ENCODE data around the gene CIITA.
"Not testable (repeated sequence)": the region's sequence is repeated elsewhere in the genome, so short reads cannot be mapped to it uniquely, and the experiment has no call there.

The CIITA gene, protein sequence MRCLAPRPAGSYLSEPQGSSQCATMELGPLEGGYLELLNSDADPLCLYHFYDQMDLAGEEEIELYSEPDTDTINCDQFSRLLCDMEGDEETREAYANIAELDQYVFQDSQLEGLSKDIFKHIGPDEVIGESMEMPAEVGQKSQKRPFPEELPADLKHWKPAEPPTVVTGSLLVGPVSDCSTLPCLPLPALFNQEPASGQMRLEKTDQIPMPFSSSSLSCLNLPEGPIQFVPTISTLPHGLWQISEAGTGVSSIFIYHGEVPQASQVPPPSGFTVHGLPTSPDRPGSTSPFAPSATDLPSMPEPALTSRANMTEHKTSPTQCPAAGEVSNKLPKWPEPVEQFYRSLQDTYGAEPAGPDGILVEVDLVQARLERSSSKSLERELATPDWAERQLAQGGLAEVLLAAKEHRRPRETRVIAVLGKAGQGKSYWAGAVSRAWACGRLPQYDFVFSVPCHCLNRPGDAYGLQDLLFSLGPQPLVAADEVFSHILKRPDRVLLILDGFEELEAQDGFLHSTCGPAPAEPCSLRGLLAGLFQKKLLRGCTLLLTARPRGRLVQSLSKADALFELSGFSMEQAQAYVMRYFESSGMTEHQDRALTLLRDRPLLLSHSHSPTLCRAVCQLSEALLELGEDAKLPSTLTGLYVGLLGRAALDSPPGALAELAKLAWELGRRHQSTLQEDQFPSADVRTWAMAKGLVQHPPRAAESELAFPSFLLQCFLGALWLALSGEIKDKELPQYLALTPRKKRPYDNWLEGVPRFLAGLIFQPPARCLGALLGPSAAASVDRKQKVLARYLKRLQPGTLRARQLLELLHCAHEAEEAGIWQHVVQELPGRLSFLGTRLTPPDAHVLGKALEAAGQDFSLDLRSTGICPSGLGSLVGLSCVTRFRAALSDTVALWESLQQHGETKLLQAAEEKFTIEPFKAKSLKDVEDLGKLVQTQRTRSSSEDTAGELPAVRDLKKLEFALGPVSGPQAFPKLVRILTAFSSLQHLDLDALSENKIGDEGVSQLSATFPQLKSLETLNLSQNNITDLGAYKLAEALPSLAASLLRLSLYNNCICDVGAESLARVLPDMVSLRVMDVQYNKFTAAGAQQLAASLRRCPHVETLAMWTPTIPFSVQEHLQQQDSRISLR

DNA sequence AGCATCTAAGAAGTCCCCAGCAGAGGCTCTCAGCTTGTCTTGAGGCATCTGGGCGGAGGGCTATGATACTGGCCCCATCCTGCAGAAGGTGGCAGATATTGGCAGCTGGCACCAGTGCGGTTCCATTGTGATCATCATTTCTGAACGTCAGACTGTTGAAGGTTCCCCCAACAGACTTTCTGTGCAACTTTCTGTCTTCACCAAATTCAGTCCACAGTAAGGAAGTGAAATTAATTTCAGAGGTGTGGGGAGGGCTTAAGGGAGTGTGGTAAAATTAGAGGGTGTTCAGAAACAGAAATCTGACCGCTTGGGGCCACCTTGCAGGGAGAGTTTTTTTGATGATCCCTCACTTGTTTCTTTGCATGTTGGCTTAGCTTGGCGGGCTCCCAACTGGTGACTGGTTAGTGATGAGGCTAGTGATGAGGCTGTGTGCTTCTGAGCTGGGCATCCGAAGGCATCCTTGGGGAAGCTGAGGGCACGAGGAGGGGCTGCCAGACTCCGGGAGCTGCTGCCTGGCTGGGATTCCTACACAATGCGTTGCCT is at the start of gene CIITA:
TSS of gene CIITA (plus strand) at position 404 of the 543 bp plus-strand sequence. CDS start at position 533, 129 bp downstream.
- DNase-seq: peak in 1 of 2 donors; percentile 61

DNA sequence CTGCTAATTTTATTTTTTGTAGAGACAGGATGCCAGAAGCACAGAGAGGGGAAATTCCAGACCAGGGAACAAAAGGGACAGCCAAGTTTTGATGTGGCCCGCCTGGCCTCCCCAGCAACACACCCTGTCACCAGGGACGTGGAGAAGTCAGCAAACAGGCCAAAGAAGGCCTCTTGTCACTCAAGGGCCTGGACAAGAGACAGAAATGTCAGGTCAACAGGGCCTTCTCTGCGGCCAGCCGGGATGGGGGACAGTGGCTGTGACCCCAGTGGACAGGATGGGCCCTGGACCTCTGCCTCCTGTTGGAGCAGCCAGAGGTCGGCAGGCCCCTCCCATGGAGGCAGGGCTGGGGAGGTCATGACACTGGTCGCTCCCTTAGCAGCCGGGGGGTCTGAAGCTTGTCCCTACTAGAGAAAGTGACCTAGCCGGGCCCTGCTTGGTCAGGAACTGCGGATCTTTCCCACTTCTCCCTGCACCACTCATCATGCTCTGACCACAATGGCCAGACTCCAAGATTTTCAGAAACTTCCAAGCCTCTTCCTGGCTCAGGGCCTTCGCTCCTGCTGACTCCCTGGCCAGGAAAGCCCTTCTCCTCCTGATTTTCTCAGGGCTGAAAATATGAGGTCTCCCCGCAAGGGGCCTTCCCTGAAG is 49.2 kb upstream of the CIITA start:
- peak in 1 of 2 donors; percentile 32 for DNase-seq

DNA sequence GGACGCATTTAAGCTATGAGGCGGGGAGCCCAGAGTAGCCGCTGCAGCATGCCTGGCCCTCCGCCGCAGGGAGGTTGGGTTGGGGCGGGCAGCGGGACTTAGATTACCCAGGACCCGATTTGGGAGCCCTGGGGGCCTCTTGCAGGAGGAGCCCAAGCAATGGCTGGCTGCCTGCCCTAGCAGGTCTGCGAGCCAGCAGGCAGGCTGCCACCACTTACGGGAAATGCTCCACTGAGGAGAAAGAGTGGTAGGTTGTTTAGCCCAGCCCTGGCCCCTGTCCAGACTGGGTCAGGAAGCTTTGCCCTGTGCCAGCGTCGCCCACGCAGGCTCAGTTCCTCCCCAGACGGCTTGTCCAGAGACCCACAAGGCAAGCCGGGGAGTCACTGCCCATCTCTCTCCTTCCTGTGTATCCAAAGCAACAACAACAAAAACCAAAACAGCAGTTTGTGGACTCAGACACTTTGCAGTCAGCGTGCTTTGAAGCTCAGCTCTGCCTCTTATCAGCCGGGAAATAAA is 48.1 kb upstream of the CIITA start:
- peak; percentile 72 to 78 for DNase-seq

DNA sequence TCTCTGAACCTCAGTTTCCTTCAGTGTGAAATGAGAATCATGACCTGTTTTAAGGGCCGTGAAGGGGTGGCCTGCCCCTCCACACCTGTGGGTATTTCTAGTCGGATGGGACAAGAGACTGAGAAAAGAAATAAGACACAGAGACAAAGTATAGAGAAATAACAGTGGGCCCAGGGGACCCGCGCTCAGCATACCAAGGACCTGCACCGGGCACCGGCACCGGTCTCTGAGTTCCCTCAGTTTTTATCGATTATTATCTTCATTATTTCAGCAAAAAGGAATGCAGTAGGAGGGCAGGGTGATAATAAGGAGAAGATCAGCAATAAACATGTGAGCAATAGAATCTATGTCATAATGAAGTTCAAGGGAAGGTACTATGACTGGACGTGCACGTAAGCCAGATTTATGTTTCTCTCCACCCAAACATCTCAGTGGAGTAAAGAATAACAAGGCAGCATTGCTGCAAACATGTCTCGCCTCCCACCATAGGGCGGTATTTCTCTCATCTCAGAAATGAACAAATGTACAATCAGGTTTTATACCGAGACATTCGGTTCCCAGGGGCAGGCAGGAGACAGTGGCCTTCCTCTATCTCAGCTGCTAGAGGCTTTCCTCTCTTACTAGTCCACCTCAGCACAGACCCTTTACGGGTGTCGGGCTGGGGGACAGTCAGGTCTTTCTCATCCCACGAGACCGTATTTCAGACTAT is 47.5 kb upstream of the CIITA start:
- not testable (repeated sequence) for DNase-seq

DNA sequence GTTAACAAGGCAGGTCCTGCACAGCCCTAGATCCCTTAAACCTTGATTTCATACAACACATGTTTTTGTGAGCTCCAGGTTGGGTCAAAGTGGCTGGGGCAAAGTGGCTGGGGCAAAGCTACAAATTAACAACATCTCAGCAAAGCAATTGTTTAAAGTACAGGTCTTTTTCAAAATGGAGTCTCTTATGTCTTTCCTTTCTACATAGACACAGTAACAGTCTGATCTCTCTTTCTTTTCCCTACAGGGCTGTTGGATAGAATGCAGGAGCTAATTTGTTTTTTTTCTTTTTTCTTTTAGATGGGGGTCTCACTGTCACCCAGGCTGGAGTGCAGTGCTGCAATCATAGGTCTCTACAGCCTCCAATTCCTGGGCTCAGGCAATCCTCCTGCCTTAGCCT is 46.8 kb upstream of the CIITA start:
- DNase-seq: not testable (repeated sequence)

DNA sequence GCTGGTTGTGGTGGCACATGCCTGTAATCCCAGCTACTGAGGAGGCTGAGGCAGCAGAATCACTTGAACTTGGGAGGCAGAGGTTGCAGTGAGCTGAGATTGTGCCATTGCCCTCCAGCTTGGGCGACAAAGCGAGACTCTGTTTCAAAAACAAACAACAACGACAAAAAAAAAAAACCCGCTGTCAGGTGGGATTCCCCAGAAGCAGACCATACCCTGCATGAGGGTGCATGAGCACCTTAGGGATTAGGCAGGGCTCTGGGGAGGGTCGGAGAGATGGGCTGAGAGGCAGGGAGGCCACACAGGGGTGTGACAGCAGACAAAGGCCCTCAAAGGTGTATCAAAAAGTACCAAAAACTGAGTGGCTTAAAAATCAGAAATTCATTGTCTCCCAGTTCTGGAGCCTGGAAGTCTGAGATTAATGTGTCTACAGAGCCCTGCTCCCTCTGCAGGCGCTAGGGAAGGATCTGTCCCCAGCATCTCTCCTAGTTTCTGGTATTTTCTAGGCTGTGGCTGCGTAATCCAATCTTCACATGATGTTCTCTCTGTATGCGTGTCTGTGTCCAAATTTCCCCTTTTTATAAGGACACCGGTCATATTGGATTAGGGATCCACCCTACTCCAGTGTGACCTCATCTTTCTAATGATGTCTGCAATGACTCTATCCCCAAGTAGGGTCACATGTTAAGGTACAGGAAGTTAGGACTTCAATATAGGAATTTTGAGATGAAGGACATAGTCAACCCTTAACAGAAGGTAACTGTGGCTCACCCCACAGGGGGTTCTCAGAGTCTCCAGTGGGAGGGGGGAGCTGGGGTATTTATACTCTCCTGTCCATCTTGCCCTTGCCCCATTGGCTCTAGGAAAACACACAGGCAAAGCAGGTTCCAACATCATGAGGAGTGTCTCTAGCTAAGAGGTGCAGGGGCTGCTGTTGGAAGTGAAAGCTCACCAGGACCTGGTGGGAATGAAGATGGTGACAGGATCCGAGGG is 44.8 kb upstream of the CIITA start:
- no peak for DNase-seq

DNA sequence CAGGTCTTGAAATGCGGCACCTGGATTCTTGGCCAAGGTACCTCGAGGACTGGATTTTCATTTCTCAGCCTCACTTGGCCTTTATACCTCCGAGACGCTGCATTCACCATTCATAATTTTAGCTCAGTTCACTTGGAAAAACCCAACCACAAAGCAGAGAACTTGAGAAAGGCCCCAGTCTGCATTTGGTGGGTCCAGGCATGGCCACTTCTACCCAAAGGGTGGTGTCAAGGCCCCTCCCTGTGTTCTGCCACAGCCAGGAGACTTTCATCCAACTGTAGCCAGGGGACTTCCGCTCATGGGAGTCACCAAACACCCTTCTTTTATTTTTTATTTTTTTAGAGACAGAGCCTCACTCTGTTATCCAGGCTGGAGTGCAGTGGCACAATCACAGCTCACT is 43.7 kb upstream of the CIITA start:
- DNase-seq: no peak

DNA sequence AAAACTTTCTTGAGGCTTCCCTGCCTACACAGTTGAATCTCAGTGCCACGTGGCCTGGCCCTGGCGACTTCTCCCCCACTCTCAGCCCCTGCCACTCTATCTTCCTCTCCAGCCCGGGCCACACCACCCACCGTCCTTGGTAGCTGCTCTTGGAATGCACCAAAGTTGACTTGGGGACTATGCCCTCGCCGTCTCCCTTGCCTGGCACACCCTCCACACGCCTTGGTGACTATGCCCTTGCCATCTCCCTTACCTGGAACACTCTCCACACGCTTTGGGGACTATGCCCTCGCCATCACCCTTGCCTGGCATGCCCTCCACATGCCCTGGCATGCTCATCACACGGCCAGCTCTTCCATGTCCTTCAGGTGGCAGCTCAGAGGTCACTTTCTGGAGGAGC is 42.9 kb upstream of the CIITA start:
- DNase-seq: no peak

DNA sequence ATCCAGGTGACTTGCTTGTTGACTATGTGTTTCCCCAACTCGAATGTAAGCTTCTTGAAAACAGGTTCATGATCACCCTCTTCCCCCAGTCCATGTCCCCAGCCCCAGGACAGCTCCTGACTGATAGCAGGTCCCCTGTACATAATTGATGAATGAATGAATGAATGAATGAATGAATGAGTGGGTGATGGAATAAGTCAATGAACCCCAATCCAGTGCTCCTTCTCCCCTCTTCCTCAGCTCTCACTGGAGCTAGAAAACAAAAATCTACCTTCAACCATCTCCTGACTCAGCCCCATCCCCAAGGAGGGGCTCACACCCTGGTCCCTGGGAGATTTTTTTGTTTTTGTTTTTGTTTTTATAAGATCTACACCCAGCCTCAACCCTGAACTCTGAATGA is 42.2 kb upstream of the CIITA start:
- DNase-seq: no peak

DNA sequence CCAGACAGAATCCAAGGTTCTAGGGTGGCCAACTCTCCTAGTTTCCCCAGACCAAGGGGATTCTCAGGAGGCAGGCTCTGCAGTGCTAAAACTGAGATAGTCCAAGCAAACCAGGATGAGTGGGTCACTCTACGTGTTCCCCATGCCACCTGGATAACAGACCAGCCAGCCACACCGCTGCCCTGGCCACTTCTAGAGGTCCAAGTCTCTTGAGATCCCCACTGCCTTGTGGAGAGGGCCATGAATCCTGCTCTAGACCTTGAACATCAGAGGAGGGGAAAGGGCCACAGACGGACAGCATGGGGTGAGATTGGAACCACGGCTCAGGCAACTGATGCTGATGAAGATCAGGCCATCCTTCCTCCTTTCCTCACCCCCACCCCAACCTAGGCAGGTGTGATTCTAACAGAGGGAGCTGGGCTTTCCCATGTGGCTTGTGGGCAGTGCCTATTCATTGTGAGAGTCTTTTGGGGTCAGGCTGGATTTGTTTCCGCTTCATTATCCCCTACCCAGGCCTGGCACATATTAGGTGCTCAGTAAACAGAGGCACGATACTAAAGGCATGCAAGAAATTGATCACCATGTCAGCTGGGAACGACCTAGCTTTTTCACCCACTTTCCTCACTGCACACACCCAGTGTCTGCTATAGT is 41.6 kb upstream of the CIITA start:
- DNase-seq: no peak

DNA sequence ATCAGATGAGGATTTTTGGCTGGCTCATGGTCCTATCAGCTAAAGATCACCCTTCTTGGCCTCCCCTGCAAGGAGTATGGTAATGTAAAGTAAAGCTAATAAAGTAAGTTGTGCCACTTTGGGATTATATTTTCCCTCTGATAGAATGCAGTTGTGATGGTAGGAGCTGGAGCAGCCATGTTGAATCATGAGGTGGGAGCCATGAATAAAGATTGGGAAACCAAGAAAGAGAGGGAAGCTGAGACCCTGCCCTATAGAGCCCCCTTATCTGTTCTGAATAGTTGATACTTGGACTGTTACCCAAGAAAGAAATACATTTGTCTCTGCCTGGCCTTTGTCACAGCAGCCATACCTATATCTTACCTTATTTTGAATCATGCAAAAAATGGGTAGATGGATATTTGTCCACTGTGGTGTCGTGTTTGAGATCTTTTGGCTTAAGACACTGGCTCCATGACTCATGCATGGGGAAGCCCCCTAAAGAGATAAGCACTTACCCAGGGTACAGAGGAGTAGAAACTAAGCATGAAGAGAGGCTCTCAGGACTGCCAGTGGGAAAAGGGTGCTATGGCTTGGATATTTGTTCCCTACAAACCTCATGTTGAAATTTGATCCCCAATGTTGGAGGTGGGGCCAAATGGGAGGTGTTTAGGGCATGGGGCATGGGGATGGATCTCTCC is 40.7 kb upstream of the CIITA start:
- no peak for DNase-seq

DNA sequence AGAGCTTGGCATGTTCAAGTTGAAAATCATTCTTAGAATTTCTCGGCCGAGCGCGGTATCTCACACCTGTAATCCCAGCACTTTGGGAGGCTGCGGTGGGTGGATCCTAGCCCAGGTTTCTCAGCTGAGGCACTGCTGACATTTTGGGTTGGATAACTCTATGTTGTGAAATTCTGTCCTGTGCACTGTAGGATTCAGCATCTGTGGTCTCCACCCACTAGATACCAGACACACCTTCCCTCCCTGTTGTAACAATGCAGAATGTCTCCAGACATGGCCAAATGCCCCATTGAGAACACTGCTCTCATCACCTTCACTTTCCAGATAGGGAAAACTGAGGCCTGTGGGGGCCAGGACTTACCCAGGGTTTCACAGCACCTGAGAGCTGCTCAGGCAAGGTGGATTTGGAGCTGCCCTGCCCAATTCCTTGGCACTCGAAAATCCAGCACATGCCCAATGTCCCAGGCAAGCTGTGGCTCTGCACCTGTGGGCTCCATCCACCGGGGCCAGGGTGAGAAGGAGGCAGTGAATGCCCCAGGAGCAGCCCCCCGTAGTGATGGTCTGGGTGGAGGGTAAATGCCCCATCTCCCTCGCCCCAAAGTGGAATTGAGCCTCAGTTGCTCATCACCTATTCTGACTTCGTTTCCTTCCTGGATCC is 38.3 kb upstream of the CIITA start:
- DNase-seq: no peak

DNA sequence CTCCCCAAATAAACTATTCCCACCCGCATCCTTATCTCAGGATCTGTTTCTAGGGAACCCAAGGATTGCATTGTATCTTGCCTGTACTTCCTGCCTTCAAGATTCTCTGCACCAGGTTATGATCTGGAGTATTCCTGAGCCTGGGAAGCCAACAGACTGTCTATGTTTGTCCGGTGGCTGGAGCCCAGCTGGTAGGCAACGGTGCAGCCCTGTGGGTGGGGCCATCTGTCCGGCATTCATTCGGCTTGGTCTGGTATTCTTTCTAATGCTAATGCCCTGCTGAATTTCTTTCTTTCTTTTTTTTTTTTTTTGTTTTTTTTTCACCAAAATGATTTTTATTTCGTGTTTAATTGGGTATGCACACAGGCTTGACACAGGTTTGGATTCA is 37.7 kb upstream of the CIITA start:
- no peak for DNase-seq

DNA sequence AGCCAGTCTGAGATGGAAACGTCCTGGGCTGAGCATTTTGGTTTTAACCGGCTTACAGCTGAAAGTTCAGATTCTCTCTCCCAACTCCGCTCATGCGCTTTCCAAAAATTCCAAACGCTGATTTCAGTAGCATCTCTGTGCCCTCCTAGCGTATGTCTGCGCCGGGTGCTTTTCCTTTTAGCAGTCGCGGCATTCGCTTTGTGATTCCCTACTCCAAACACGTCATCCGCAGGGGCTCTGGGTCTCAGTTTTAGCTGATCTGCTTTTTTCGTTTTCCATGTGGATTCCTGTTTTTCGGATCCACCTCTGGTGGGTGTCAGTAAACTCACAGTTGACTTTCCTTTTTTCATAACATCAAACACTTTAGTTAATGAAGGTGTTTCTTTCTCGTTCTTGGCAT is 36.3 kb upstream of the CIITA start:
- no peak for DNase-seq

DNA sequence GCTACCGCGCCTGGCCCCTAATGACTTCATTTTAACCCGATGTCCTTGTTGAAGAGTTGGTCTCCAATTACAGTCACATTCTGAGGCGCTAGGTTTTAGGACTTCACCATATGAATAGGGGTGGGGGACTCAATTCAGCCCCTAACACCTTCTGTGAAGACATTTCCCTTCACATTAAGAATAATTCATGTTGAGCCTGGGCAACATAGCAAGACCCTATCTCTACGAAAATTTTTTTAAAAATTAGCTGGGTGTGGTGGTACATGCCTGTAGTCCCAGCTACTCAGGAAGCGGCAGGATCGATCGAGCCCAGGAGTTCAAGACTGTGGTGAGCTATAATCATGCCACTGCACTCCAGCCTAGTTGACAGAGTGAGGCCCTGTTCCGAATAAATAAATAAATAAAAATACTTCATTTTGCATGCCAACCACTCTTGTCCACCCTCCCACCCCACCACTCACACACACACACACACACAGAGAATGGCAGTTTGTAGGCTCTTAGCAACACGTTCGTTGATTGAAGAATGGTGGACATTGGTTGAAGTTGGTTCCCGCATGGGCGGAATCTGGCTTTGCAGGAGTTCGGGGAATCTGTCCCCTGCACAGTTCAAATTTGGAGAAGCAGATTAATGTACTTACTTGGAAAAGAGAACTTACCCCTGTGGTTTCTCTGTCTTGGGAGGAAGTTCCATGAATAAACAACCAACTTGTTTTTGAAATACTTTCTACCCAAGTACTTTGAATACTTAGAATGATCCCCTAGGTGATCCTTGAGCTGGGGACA is 30.6 kb upstream of the CIITA start:
- no peak for DNase-seq

DNA sequence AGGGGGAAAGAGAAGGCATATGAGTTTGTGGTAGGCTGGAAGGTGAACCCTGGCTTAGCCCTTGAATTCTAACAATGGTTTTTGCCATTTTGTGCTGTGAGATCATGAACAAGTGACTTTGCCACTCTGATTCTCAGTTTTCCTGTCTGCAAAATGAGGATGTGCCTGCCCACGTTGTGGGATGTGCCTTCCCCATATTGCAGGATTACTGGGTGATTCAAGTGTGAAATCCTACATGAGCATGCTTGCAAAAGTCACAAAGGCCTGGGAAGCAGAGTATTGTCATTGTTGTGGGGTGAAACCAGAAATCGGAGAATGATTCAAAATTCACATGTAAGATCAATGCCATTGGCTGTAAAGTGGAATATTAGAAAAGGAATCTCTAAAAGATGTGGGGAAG is 29.8 kb upstream of the CIITA start:
- DNase-seq: no peak

DNA sequence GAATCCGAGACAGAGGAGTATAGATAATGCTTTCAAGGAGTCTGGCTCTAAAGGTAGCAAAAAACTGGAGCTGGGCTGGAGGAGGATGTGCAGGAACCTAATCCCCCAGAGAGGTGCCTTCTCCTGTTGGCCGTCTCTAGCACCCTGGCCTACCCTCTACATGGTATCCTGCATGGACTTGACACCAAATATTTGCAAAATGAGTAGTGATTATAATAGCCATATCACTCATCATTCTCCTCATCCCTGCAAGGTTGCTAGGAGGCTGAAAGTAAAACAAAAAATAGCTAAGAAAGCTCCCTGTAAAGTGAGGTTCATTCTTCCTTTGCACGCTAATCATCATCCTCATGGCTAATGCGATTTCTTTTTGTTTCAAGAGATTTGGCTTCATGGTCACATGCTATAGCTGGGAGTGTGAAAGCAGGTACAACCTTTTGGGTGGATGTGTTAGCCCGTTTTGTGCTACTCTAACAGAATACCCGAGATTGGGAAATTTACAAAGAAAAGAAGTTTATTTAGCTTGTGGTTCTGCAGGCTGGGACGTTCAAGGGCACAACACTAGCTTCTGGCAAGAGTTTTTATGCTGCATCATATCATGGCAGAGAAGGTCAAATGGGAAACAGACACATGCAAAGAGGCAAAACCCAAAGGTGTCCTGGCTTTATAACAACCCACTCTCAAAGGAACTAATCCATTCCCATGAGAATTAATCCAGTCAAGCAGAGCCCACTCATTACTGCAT is 27.1 kb upstream of the CIITA start:
- DNase-seq: no peak

All from hippocampal formation (tissue), 2 donors.